Measurements from ENCODE around the gene A4GNT.

Gene A4GNT

DNA sequence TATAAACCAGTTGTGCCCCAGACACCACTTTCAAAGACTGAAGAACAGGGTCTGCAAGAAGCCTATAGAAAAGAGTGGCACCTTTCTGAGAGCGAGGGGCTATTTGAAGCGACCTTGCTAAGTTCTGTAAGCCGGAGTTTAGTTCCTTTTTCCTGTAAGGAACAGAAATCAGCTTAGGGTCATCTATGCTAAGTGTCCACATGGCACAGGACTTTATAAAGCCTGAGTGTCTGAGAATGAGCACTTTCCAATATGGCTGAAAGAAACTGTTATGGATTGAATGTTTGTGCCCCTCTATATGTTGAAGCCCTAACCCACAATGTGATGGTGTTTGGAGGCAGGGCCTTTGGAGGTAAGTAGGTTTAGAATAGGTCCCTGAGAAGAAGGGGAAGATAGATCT, 4.0 kb upstream of the A4GNT start:
- Histone ChIP-seq H4K20me1 (ENCODE audit: low read depth, low read length) (no peaks in the 10 kb centered on the region), H3K4me2 (ENCODE audit: low read depth, low read length, poor library complexity, severe bottlenecking) (no peak overlapping the region), H3K9ac (ENCODE audit: low read length) (no peak overlapping the region), H3K27ac (ENCODE audit: low read depth, low read length) (no peak overlapping the region), H3K36me3 (ENCODE audit: low read length) (no peaks in the 10 kb centered on the region), H3K79me2 (ENCODE audit: insufficient read depth, low read length) (no peaks in the 10 kb centered on the region), H3F3A (ENCODE audit: insufficient read depth) (no peaks in the 10 kb centered on the region), H2AFZ (ENCODE audit: low read depth, low read length, severe bottlenecking) (no peak overlapping the region), H3K9me3 (ENCODE audit: insufficient read depth, low read length) (no peaks in the 10 kb centered on the region), H3K27me3 (ENCODE audit: low read length) (no peaks in the 10 kb centered on the region), H3K4me3 (ENCODE audit: insufficient read depth, low read length, poor library complexity, severe bottlenecking) (no peak overlapping the region), H3K9me2 (replicated peaks; ENCODE audit: insufficient read depth, low read length) (no peaks in the 10 kb centered on the region; the same call in 1 of the 2 replicates)
- TF ChIP-seq, protein P1, sequence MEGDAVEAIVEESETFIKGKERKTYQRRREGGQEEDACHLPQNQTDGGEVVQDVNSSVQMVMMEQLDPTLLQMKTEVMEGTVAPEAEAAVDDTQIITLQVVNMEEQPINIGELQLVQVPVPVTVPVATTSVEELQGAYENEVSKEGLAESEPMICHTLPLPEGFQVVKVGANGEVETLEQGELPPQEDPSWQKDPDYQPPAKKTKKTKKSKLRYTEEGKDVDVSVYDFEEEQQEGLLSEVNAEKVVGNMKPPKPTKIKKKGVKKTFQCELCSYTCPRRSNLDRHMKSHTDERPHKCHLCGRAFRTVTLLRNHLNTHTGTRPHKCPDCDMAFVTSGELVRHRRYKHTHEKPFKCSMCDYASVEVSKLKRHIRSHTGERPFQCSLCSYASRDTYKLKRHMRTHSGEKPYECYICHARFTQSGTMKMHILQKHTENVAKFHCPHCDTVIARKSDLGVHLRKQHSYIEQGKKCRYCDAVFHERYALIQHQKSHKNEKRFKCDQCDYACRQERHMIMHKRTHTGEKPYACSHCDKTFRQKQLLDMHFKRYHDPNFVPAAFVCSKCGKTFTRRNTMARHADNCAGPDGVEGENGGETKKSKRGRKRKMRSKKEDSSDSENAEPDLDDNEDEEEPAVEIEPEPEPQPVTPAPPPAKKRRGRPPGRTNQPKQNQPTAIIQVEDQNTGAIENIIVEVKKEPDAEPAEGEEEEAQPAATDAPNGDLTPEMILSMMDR (IDR thresholded peaks at IDR 0.05; ENCODE audit: insufficient read depth, low read length, poor library complexity, severe bottlenecking): no peak
- no peak for TF ChIP-seq EZH2phosphoT487 (conservative IDR thresholded peaks at IDR 0.05; ENCODE audit: low read length)

DNA sequence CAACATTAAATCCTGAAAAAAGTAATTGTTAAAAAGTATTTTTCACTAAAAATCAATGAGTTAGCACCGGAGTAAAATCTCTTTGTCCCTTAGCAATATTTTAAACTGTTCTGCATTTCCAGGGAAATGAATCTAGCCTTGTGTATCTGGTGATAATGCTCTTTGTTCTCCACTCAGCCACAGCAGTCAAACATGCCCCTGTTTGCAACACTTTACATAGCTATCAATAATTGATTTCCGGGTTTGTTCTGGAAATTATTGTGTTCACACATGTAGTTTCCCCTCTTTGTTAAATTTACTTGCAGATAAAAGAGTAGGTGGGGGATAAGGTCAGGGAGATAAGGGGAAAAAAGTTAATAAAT, 3.6 kb upstream of the A4GNT start:
- no peaks in the 10 kb centered on the region for H3K27me3 ChIP-seq (ENCODE audit: low read length)
- H3F3A ChIP-seq (ENCODE audit: insufficient read depth): no peaks in the 10 kb centered on the region
- H3K27ac ChIP-seq (ENCODE audit: low read depth, low read length): no peak overlapping the region
- no peak overlapping the region for H3K9ac ChIP-seq (ENCODE audit: low read length)
- no peak for TF ChIP-seq EZH2phosphoT487 (conservative IDR thresholded peaks at IDR 0.05; ENCODE audit: low read length)
- TF ChIP-seq, protein P1 (IDR thresholded peaks at IDR 0.05; ENCODE audit: insufficient read depth, low read length, poor library complexity, severe bottlenecking): no peak
- no peak overlapping the region for H3K4me3 ChIP-seq (ENCODE audit: insufficient read depth, low read length, poor library complexity, severe bottlenecking)
- H3K36me3 ChIP-seq (ENCODE audit: low read length): no peaks in the 10 kb centered on the region
- no peaks in the 10 kb centered on the region for H3K79me2 ChIP-seq (ENCODE audit: insufficient read depth, low read length)
- H3K9me3 ChIP-seq (ENCODE audit: insufficient read depth, low read length): no peaks in the 10 kb centered on the region
- no peaks in the 10 kb centered on the region; the same call in 1 of the 2 replicates for H3K9me2 ChIP-seq (replicated peaks; ENCODE audit: insufficient read depth, low read length)
- H4K20me1 ChIP-seq (ENCODE audit: low read depth, low read length): no peaks in the 10 kb centered on the region
- H3K4me2 ChIP-seq (ENCODE audit: low read depth, low read length, poor library complexity, severe bottlenecking): no peak overlapping the region
- no peak overlapping the region for H2AFZ ChIP-seq (ENCODE audit: low read depth, low read length, severe bottlenecking)

DNA sequence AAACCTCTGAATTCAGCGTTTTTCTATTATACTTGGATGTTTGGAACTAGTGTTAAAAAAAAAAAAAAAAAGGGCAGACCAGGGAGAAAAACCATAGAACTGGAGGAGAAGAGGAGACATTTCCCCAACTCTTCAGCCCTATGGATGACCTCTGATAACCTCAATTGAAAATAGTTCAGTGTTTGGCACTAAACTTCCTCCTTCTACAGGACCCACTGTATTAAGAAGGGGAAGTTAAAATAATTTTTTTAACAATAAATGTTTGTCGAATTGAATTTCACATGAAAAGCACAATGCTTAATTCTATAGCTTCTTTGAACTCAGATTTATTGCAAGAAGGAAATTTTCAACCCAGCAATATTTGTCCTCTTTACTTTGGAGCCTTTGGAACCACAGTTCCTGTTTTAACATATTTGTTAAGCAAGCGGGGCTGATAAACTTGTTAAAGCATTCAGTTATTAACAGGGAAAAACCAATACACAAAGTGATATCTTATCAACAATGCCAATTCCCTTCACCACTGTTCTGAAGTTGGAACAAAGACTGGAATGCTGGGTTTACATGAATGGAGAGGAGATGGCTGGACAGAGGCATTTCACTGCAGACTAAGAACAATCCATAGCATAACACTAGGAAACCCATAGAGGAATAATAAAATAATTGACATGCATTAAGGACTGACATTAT, 3.1 kb upstream of the A4GNT start:
- no peak overlapping the region for H3K27ac ChIP-seq (ENCODE audit: low read depth, low read length)

More for the DNA sequence above, 3.1 kb upstream of the A4GNT start:
- H3K4me2 ChIP-seq (ENCODE audit: low read depth, low read length, poor library complexity, severe bottlenecking): no peak overlapping the region
- no peak overlapping the region for H2AFZ ChIP-seq (ENCODE audit: low read depth, low read length, severe bottlenecking)
- H3K27me3 ChIP-seq (ENCODE audit: low read length): no peaks in the 10 kb centered on the region
- H3K4me3 ChIP-seq (ENCODE audit: insufficient read depth, low read length, poor library complexity, severe bottlenecking): no peak overlapping the region
- no peaks in the 10 kb centered on the region for H4K20me1 ChIP-seq (ENCODE audit: low read depth, low read length)
- H3K9me3 ChIP-seq (ENCODE audit: insufficient read depth, low read length): no peaks in the 10 kb centered on the region
- no peaks in the 10 kb centered on the region for H3K36me3 ChIP-seq (ENCODE audit: low read length)
- H3K79me2 ChIP-seq (ENCODE audit: insufficient read depth, low read length): no peaks in the 10 kb centered on the region
- H3K9me2 ChIP-seq (replicated peaks; ENCODE audit: insufficient read depth, low read length): no peaks in the 10 kb centered on the region; the same call in 1 of the 2 replicates
- TF ChIP-seq, protein P1 (IDR thresholded peaks at IDR 0.05; ENCODE audit: insufficient read depth, low read length, poor library complexity, severe bottlenecking): no peak
- TF ChIP-seq EZH2phosphoT487 (conservative IDR thresholded peaks at IDR 0.05; ENCODE audit: low read length): no peak
- H3F3A ChIP-seq (ENCODE audit: insufficient read depth): no peaks in the 10 kb centered on the region
- H3K9ac ChIP-seq (ENCODE audit: low read length): no peak overlapping the region
